Left kidney (tissue), 8 donors: ENCODE data around the gene TMEM236. TPM values are rescaled to one million over a fixed set of nuclear protein-coding genes. Genes with fewer than 3 reads are reported as not detected.
A peak's percentile ranks its signal among the peaks of the same experiment; 100 is the strongest.
"Not testable (repeated sequence)": the region's sequence is repeated elsewhere in the genome, so short reads cannot be mapped to it uniquely, and the experiment has no call there.

Experiments
- DNase-seq: peaks from one replicate; pipeline ENCODE4 v3.0.0-alpha.2; 2013
- long read RNA-seq, 8 donors: transcript quantifications; one replicate each; lab custom pipeline, GENCODE V29; 2026
- polyA plus RNA-seq: library from polyadenylated mRNA; unstranded; fragments of 120-200 nt; gene quantifications from one replicate; pipeline ENCODE4 v1.2.1, GENCODE V29; 2013; ENCODE audit not compliant: insufficient read length

The TMEM236 gene, protein sequence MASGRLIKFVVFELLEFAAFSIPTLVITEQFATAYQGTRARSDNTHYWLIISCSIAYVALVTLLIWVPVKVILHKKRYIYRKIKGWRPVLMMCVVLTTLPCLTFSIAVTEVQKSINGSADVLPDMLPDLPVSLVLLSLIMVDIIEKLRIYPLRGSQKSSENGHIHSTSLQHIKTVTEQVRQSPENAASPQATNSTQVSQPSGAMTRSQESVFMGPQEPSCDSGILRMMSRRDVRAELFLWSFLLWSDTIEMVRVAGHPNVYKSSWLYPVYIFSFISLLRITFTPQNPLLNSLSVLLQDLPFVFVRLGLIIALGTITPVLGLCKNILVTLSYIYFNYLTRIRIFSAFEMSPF
- 0.37 TPM for polyA plus RNA-seq
- long read RNA-seq, donor 1, result 0 reads
- long read RNA-seq, donor 2, result 0 reads
- long read RNA-seq, donor 3, result 0 reads
- long read RNA-seq, donor 4, result 0 reads
- long read RNA-seq, donor 5, result 0 reads
- long read RNA-seq, donor 6, result 0 reads
- long read RNA-seq, donor 7, result 0 reads
- long read RNA-seq, donor 8, result 0 reads

DNA sequence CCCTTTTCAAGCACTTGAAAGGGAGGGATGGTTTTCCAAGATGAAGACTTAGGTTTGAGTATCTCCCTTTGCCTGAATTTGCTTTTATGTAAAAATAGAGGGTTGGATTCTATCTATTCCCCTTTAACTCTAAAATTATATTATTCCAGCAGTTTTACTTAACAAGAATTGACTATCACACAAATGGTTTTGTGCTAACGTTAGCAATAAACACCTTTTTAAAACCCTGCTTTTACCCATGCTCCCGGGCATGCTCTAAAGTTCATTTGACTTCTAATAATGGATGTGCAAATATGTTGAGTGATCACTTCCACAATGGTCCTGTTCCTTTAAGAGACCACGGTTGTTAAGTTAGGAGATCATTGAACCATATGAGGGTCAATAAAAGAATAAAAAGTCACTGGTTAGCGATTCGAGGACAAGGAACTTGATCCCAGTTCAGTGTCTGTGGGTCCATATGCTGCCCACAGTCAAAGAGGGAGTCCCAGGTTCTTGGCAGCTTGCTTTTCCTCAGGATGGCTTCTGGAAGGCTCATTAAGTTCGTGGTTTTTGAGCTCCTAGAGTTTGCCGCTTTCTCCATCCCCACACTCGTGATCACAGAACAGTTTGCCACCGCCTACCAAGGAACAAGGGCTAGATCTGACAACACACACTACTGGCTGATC lies at the start of gene TMEM236:
Gene TMEM236, plus strand, starts transcription at position 421 of the 665 bp plus-strand sequence. Its CDS starts 95 bp downstream, at position 516.
- no peak for DNase-seq

DNA sequence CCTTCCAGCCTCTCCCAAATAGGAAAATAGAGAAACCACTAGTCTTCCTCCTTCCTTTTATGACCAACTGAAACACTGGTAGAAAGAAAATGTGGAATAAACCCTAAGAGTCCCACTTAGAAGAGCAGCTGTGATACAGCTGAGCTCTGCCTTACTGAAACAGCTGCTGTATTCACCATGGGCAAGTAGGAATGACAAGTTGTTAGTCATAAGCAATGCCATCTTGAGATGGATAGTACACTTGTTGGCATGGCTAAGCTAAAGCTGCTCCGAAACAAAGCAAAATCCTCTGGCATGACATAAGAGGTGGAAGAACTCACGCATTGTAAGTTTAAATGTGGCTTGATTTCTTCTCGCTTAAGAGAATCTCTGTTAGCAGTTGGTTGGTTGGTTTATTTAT lies 48.3 kb upstream of the TMEM236 start:
- no peak for DNase-seq

GRCh38 chr10:17708821-17709220 lies 43.2 kb upstream of the TMEM236 start:
- no peak for DNase-seq

DNA sequence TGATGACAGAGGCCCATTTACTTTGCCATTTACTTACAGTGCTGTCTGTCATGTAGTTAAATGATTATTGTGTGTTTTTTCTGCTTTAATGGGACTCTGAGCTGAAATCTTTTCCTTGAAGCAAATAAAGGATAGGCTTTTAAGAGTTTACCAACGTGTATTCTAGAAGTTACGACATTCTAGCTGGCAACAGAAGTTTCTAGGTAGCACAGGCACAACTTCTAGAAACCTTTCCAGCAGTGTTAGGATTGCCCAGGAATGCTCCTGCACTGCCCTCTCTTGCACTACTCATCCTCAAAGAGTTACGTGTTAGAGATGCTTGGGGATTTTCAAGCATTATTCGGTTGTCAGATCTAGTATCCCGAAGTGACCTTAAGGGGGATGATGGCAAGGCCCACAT lies 42.5 kb upstream of the TMEM236 start:
- DNase-seq, result no peak

- no peak for DNase-seq
Observed at GRCh38 chr10:17710181-17710580, 41.8 kb upstream of the TMEM236 start.

DNA sequence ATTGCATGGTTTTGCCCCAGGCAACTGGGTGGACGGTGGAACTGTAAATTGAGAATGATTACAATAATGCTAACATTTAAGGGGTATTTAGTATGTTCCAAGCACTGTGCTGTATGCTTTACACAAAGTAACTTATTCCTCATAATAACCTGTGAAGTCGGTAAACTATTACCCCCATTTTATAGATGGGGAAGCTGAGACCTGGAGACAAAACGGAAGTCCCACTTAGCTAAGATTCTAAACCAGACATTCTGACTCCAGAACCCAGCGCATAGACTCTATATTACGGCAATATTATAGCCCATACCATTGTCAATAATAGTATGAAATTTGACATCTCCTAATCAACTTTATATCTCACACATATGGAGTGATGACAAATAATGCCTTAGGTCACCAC lies 39.9 kb upstream of the TMEM236 start:
- no peak for DNase-seq

DNA sequence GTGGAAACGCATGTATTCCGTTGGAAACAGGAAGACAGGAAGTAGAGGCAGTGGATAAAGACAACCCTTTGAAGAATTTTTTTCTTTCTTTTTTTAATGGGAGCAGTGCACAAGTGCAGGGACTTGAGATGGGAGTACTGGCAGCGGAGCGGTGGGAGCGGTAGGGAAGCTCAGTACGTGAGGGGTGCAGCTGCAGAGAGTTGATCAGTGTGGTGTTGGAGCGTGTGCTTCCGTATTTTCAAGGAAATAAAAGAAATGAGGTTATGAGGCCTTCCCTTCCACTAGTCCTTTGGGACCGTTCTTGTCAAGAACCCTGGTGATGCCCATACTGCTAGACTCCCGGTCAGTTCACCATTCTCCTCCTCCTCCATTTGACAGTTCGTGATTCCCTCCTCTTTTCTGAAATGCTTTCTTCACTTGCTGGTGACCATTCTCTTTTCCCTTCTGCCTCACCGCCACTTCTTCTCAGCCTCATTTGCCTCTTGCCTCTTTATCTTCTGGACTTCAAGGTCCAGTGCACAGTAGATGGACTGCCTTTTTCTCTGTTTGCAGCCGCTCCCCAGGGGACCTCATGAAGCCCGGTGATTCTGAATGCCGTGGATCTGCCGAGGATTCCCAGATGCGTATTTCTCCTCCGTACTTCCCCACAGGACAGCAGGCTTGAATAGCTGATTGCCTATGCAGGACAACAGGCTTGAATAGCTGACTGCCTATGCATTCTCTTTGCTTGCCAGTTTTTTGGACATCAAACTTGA lies 39.1 kb upstream of the TMEM236 start:
- peak; percentile 3 for DNase-seq

- DNase-seq, result no peak
Observed at GRCh38 chr10:17713758-17714157, 38.2 kb upstream of the TMEM236 start.

DNA sequence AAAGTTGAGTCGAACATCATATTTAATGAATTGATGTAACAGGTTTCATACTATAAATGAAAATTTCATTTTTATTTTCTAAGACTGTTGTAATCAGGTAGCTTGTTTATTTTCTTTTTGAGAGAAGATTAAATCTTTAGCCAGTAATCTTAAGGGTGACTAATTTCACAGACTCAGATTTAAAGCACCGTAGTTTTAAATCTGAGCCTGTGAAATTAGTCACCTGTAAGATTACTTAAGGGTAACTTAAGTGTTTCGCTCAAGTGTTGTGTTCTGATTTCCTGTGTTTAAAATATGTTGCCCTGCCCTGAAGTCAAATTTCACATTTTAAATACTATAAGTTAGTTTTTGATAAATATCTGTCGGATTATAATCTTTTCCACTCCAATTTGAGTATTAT lies 35.8 kb upstream of the TMEM236 start:
- no peak for DNase-seq

DNA sequence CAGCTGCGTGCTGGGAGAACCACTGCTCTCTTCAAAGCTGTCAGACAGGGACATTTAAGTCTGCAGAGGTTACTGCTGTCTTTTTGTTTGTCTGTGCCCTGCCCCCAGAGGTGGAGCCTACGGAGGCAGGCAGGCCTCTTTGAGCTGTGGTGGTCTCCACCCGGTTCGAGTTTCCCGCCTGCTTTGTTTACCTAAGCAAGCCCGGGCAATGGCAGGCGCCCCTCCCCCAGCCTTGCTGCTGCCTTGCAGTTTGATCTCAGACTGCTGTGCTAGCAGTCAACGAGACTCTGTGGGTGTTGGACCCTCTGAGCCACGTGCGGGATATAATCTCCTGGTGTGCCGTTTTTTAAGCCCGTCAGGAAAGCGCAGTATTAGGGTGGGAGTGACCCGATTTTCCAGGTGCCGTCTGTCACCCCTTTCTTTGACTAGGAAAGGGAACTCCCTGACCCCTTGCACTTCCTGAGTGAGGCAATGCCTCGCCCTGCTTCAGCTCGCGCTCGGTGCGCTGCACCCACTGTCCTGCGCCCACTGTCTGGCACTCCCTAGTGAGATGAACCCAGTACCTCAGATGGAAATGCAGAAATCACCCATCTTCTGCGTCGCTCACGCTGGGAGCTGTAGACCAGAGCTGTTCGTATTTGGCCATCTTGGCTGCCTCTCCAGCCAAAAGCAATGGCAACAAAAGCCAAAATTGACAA lies 29.5 kb upstream of the TMEM236 start:
- DNase-seq, result not testable (repeated sequence)

GRCh38 chr10:17725703-17726102 lies 26.3 kb upstream of the TMEM236 start:
- DNase-seq, result no peak

DNA sequence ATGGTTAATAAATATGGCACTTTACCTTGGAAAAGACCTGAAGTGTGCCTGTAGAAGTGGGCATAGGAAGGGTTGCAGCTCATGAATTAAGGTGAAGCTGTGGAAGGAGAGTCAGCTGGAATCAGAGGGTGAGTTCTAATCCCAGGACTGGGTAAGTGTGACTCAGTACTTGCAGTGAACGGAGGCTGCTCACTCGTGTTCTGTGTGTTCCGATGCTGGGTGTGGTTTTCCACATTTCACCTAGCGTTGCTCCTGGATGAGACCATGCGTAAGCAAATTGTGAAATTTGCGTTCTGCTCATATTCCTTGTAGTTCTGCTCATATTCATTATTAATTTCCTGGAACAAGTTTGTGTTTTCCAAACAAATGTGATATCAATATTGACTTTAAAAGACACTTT lies 22.4 kb upstream of the TMEM236 start:
- DNase-seq, result no peak

- DNase-seq, result no peak
Observed at GRCh38 chr10:17730667-17731066, 21.3 kb upstream of the TMEM236 start.

- DNase-seq, result no peak
Observed at GRCh38 chr10:17731331-17732020, 20.5 kb upstream of the TMEM236 start.

DNA sequence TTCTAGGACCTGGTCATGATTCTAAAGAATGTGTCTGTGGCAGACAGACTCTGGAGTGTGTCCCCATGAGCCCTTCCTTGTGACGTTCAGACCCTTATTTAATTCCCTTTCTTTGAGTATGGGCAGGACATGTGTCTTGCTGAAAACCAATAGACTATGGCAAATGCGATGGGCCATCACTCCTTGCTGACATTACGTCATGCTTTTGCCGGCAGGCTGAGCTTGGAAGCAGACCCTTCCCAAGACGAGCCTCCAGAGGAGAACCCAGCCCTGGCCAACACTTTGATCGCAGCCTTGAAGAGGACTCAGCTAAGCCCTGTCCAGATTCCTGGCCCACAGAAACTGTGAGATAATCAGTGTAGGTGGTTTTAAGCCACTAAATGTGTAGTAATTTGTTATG lies 18.4 kb upstream of the TMEM236 start:
- DNase-seq, result no peak

- DNase-seq, result no peak
Observed at GRCh38 chr10:17734432-17735080, 17.4 kb upstream of the TMEM236 start.

DNA sequence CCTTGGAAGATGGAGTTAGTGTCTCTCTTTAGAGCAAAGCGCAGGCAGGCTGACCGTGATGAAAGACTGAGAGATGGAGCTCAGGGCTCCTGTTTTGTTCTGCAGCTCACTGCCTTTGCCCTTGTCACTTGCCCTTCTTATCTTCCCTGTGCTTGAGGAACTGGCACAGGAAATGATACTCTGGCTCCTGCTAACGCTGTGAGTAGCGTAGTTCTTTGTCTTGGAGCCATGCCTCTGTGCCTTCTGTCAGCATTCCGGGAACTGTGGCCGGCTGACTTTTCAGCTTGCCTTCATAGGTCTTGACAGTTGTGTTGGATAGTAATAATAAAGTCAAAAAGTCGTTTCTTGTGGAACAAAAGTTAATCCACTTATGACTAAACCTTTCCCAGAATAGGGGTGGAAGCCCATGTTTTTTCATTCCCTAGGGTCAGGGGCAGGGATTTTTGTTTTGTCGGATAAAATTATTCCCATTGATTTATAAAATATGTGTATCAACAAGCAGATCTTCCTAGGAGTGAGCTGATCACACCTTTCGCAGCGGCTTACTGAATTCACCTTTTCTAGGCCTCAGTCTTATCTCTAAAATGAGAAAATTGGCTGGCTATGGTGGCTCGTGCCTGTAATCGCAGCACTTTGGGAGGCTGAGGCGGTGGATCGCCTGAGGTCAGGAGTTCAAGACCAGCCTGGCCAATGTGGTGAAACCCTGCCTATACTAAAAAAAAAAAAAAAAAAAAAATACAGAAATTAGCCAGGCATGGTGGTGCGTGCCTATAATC lies 16.6 kb upstream of the TMEM236 start:
- no peak for DNase-seq

- DNase-seq, result no peak
Observed at GRCh38 chr10:17736223-17736622, 15.8 kb upstream of the TMEM236 start.

- peak; percentile 32 for DNase-seq
Observed at GRCh38 chr10:17737027-17737965, 14.7 kb upstream of the TMEM236 start.
